ENCODE results near the gene ZNF362. TPM values are rescaled to one million over a fixed set of nuclear protein-coding genes. Genes with fewer than 3 reads are reported as not detected.

The ZNF362 gene
- total RNA-seq, 2 donors from 2014 or later: 25.3 to 55.4 TPM

DNA sequence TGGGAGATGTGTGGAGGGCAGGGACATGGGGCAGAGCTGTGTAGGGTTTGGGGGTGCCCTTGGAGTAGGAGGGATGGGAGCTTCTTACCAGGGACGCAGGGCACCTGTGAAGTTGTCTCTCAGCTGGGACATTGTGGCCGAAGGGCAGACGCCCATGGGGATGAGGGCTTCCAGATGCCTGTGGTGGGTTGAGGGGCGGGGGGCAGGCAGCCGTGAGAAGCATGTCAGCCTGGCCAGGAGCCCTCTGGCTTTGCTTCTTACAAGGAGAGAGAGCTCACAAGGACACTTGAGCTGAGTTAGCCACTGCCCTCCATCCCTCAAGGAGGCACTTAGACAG lies 56.1 kb downstream of the ZNF362 start:
- Histone ChIP-seq H3K27ac (no peak overlapping the region), H3K36me3 (no peaks in the 10 kb centered on the region), H3K4me3 (no peak overlapping the region), H3K4me1 (ENCODE audit: control insufficient read depth in 1 of 2, low read depth in 2 of 2) (no peaks in the 10 kb centered on the region), H3K9me3 (no peaks in the 10 kb centered on the region), H3K27me3 (replicated peaks; ENCODE audit: insufficient read depth) (no peaks in the 10 kb centered on the region)
- ATAC-seq (ENCODE audit: insufficient number of reproducible peaks, low FRiP score, low read depth) (no peak), DNase-seq (ENCODE audit: low spot score) (no peak)
- TF ChIP-seq, protein P1, sequence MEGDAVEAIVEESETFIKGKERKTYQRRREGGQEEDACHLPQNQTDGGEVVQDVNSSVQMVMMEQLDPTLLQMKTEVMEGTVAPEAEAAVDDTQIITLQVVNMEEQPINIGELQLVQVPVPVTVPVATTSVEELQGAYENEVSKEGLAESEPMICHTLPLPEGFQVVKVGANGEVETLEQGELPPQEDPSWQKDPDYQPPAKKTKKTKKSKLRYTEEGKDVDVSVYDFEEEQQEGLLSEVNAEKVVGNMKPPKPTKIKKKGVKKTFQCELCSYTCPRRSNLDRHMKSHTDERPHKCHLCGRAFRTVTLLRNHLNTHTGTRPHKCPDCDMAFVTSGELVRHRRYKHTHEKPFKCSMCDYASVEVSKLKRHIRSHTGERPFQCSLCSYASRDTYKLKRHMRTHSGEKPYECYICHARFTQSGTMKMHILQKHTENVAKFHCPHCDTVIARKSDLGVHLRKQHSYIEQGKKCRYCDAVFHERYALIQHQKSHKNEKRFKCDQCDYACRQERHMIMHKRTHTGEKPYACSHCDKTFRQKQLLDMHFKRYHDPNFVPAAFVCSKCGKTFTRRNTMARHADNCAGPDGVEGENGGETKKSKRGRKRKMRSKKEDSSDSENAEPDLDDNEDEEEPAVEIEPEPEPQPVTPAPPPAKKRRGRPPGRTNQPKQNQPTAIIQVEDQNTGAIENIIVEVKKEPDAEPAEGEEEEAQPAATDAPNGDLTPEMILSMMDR (IDR thresholded peaks at IDR 0.05): no peak

DNA sequence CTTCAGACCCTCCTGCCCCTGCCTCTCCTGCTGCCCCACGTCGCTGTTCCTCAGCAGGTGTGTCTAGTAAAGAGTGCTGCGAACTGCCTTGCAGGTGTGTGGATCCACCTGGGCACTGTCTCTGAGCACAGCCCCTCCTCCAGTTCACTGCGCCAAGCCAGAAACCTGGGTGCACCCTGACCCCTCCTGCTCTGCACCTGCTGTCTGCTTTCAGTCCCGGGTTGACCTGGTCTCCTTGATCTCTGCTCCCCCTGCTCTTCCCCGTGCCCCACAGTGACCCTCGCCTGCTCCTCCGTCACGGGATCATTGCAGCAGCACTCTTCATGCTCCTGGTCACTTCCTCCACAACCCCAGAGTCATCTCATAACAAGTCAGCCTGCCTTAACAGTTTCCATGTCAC lies 58.1 kb downstream of the ZNF362 start:
- DNase-seq (ENCODE audit: low spot score) (no peak), ATAC-seq (ENCODE audit: insufficient number of reproducible peaks, low FRiP score, low read depth) (no peak)
- no peaks in the 10 kb centered on the region for H3K36me3 ChIP-seq
- H3K27me3 ChIP-seq (replicated peaks; ENCODE audit: insufficient read depth): no peaks in the 10 kb centered on the region
- TF ChIP-seq, protein P1 (IDR thresholded peaks at IDR 0.05): no peak
- H3K4me1 ChIP-seq (ENCODE audit: control insufficient read depth in 1 of 2, low read depth in 2 of 2): no peaks in the 10 kb centered on the region
- H3K4me3 ChIP-seq: no peak overlapping the region
- H3K27ac ChIP-seq: no peak overlapping the region
- H3K9me3 ChIP-seq: no peaks in the 10 kb centered on the region

DNA sequence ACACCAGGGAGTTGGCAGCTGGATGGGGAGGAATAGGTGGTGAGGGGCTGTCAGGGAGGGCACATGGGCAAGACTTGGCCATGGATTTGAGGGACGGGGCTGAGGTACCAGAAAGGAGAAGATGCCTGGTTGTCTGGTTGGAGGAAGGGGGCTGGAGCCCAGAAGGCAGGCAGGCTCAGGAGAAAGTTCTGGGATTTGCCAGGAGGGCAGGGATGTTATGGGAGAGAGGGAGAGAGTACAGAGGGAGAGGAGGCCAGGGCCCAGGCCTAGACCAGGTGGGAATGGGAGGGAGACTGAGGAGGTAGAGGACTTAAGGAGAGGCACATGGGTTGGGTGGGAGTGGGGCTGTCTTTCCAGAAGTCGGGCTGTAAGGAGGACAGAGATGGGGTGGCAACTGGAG lies 60.3 kb downstream of the ZNF362 start:
- ATAC-seq (ENCODE audit: insufficient number of reproducible peaks, low FRiP score, low read depth): no peak
- Histone ChIP-seq H3K9me3 (no peaks in the 10 kb centered on the region), H3K4me1 (ENCODE audit: control insufficient read depth in 1 of 2, low read depth in 2 of 2) (no peaks in the 10 kb centered on the region), H3K27ac (no peak overlapping the region), H3K36me3 (no peaks in the 10 kb centered on the region), H3K27me3 (replicated peaks; ENCODE audit: insufficient read depth) (no peaks in the 10 kb centered on the region), H3K4me3 (no peak overlapping the region)
- TF ChIP-seq, protein P1 (IDR thresholded peaks at IDR 0.05): no peak
- no peak for DNase-seq (ENCODE audit: low spot score)

DNA sequence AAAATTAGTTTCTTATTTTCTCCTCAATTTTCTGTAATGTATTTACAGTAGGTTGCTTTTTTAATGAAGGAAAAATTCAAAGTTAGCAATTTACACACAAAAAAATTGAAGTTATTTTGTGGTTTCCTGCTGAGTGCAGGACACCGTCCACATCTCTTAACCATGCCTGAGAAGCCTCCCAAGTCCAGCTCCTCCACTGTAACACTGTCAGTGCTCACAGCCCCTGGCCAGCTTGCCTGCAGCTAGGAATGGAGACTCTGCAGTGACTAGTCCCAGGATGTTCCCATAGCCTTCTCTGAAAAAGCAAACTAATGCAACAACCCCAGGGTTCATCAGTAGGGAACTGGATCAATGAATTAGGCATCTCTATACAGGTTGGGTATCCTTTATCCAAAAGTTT lies 61.1 kb downstream of the ZNF362 start:
- no peaks in the 10 kb centered on the region for H3K36me3 ChIP-seq
- H3K4me1 ChIP-seq (ENCODE audit: control insufficient read depth in 1 of 2, low read depth in 2 of 2): no peaks in the 10 kb centered on the region
- no peak overlapping the region for H3K4me3 ChIP-seq
- no peaks in the 10 kb centered on the region for H3K9me3 ChIP-seq
- DNase-seq (ENCODE audit: low spot score) (no peak), ATAC-seq (ENCODE audit: insufficient number of reproducible peaks, low FRiP score, low read depth) (no peak)
- TF ChIP-seq, protein P1 (IDR thresholded peaks at IDR 0.05): no peak
- H3K27me3 ChIP-seq (replicated peaks; ENCODE audit: insufficient read depth): no peaks in the 10 kb centered on the region
- no peak overlapping the region for H3K27ac ChIP-seq

DNA sequence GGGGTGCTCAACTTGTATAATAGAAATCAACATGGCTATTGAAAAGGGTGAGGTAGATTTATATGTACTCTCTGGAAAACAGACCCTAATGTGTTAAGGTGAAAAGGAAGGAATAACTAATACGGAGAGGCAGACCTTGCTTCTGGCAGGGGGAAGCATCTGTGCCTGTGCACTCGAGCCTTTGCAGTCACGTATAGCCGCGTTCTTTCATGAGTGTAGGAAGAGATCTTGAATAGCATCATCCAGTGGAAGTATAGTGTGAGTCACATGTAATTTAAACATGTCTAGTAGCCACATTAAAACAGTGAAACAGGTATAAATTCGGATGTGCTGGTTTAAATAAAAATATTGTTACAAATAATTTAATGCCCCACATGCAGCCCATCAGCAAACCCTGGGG lies 61.7 kb downstream of the ZNF362 start:
- DNase-seq (ENCODE audit: low spot score): no peak
- Histone ChIP-seq H3K4me1 (ENCODE audit: control insufficient read depth in 1 of 2, low read depth in 2 of 2) (no peaks in the 10 kb centered on the region), H3K9me3 (no peaks in the 10 kb centered on the region), H3K36me3 (peaks cover 3% of the 10 kb centered on the region), H3K27ac (no peak overlapping the region), H3K27me3 (replicated peaks; ENCODE audit: insufficient read depth) (no peaks in the 10 kb centered on the region), H3K4me3 (no peak overlapping the region)
- TF ChIP-seq, protein P1 (IDR thresholded peaks at IDR 0.05): no peak
- no peak for ATAC-seq (ENCODE audit: insufficient number of reproducible peaks, low FRiP score, low read depth)

Data from thoracic aorta (tissue), 2 donors.